HepG2 (cell line): Measurements from ENCODE around the gene CNNM3. TPM values are rescaled to one million over a fixed set of nuclear protein-coding genes. Genes with fewer than 3 reads are reported as not detected.

Experiments used
- CCAR2 ChIP-seq: fragments of 200-400 bp; formaldehyde crosslinking; optimal IDR thresholded peaks from 2 replicates; pipeline ENCODE3; 2018; ENCODE audit warnings: low read depth, mild to moderate bottlenecking, low read length, moderate library complexity
- KAT7 ChIP-seq: IDR thresholded peaks from 2 replicates; pipeline ENCODE4 v1.6.1; 2018; ENCODE audit warnings: borderline replicate concordance, missing compliant biosample characterization
- KLF15 ChIP-seq: sonication (generic); formaldehyde crosslinking; IDR thresholded peaks from 2 replicates; pipeline ENCODE4 v1.8.1; 2023; ENCODE audit warnings: borderline replicate concordance, mild to moderate bottlenecking, inconsistent platforms, missing genetic modification reagents, mixed read lengths
- MED8 ChIP-seq: sonication (generic); formaldehyde crosslinking; IDR thresholded peaks from 2 replicates; pipeline ENCODE4 v1.8.1; 2023; ENCODE audit warnings: mild to moderate bottlenecking, missing genetic modification reagents; ENCODE audit not compliant: insufficient replicate concordance
- RARA ChIP-seq: IDR thresholded peaks from 2 replicates; pipeline ENCODE4 v1.6.1; 2016; ENCODE audit warnings: missing genetic modification reagents, missing compliant biosample characterization
- RXRB ChIP-seq: IDR thresholded peaks from 2 replicates; pipeline ENCODE4 v1.6.1; 2016; ENCODE audit warnings: borderline replicate concordance, missing genetic modification reagents, missing compliant biosample characterization
- ZFP62 ChIP-seq: sonication (generic); formaldehyde crosslinking; IDR thresholded peaks from 2 replicates; pipeline ENCODE4 v1.4.0; 2020; ENCODE audit warnings: missing genetic modification reagents
- ZKSCAN1 ChIP-seq: fragments of 150-350 bp; IDR thresholded peaks from 2 replicates; pipeline ENCODE4 v1.6.1; 2014; ENCODE audit warnings: low read length
- ZNF652 ChIP-seq: IDR thresholded peaks from 2 replicates; pipeline ENCODE4 v1.6.1; 2016; ENCODE audit warnings: low read depth, borderline replicate concordance
- ZNF781 ChIP-seq: sonication (generic); formaldehyde crosslinking; IDR thresholded peaks from 2 replicates; pipeline ENCODE4 v1.5.1; 2020; ENCODE audit warnings: borderline replicate concordance, mild to moderate bottlenecking, missing genetic modification reagents; ENCODE audit errors: not compliant biosample characterization
- ZSCAN20 ChIP-seq: sonication (generic); formaldehyde crosslinking; IDR thresholded peaks from 2 replicates; pipeline ENCODE4 v1.4.0; 2020; ENCODE audit warnings: missing genetic modification reagents, mild to moderate bottlenecking, borderline replicate concordance
- polyA plus RNA-seq, 8 experiments: library from polyadenylated mRNA; depleted of rRNA in 3 of 8; stranded (reverse) in 7 of 8; unstranded in 1 of 8; fragments of >200 nt; fragmentation: Illumina TruSeq in 4 of 8; extraction: Trizol in 4 of 8; gene quantifications; 2 replicates each; pipeline versions ENCODE4 v1.2.1 to v1.2.3, GENCODE V29; 2011 to 2016; ENCODE audit warnings: low read depth in 4 of 8, missing spikeins in 1 of 8, mixed read lengths in 1 of 8; ENCODE audit not compliant: insufficient read depth in 1 of 8
- total RNA-seq, 5 experiments: library from RNA; depleted of rRNA; stranded (reverse); fragments of >200 nt; fragmentation: Illumina TruSeq; extraction: Trizol; gene quantifications; 2 replicates each; pipeline ENCODE4 v1.2.3, GENCODE V29; 2016; ENCODE audit warnings: low read depth in 1 of 5
- TF ChIP-seq, protein P1 (sequence below): sonication (generic); formaldehyde crosslinking; IDR thresholded peaks from 2 replicates; pipeline ENCODE4 v1.5.1; 2020; ENCODE audit warnings: missing genetic modification reagents, mild to moderate bottlenecking, borderline replicate concordance
- TF ChIP-seq, protein P2 (sequence below), 2 experiments: fragments of 450-650 bp in 1 of 2; sonication (generic) in 1 of 2; formaldehyde crosslinking; IDR thresholded peaks; 2 replicates each; pipeline versions ENCODE4 v1.5.0 to v1.8.0; 2020 to 2022; ENCODE audit warnings: mild to moderate bottlenecking in 1 of 2, missing genetic modification reagents in 1 of 2
- TF ChIP-seq, protein P3 (sequence below): sonication (generic); formaldehyde crosslinking; IDR thresholded peaks from 2 replicates; pipeline ENCODE4 v1.5.0; 2020; ENCODE audit warnings: mild to moderate bottlenecking, missing genetic modification reagents, borderline replicate concordance
- TF ChIP-seq, protein P4 (sequence below): IDR thresholded peaks from 2 replicates; pipeline ENCODE4 v1.6.1; 2016; ENCODE audit warnings: control low read depth
- TF ChIP-seq, protein P5 (sequence below): sonication (generic); formaldehyde crosslinking; IDR thresholded peaks from 2 replicates; pipeline ENCODE4 v1.8.0; 2022; ENCODE audit warnings: mild to moderate bottlenecking, missing genetic modification reagents, moderate library complexity
- TF ChIP-seq, protein P6 (sequence below): sonication (generic); formaldehyde crosslinking; IDR thresholded peaks from 2 replicates; pipeline ENCODE4 v1.8.0; 2022; ENCODE audit warnings: low read depth, missing genetic modification reagents

CNNM3 gene
- total and polyA plus RNA-seq, 2 of the 13 experiments (the other 11 are each of a cell fraction or from before 2014, with no cell fraction given), result 21.2 to 27.9 TPM

DNA sequence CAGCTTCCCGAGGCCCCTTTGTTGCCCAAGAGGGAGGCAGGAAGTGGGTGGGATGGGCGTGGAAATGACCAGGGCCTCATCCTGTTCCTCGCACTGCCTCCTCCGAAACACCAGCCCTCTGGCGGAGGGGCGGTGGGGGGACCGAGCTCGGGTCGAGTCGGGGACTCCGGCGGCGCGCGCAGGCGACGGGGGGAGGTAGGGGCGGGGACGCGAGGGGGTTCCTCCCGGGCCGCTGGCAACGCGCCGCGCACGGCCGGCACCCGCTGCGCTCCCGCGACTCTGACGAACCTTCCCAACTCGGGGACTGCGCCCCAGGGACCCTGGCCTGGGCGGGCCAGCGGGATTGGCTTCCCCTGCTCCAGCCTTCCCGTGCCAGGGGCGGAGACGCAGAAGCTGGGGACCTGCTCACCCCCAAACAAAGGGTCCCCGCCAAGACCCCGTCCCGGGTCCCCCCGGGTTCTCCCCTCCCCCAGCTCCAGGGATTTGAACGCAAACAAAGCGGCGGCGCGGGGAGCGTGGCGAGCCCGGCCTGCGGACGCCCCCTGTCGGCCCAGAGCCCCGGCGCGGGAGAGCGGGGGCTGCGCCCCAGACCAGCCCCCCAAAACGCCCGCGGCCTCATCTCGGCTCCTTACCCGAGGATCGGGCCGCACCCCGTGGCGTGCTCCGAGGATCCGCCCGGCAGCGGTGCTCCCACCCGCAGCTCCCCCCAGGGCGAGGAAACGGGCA, 52.6 kb downstream of the CNNM3 start (continued):
- TF ChIP-seq, protein P1, sequence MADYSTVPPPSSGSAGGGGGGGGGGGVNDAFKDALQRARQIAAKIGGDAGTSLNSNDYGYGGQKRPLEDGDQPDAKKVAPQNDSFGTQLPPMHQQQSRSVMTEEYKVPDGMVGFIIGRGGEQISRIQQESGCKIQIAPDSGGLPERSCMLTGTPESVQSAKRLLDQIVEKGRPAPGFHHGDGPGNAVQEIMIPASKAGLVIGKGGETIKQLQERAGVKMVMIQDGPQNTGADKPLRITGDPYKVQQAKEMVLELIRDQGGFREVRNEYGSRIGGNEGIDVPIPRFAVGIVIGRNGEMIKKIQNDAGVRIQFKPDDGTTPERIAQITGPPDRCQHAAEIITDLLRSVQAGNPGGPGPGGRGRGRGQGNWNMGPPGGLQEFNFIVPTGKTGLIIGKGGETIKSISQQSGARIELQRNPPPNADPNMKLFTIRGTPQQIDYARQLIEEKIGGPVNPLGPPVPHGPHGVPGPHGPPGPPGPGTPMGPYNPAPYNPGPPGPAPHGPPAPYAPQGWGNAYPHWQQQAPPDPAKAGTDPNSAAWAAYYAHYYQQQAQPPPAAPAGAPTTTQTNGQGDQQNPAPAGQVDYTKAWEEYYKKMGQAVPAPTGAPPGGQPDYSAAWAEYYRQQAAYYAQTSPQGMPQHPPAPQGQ (CRISPR knock-in tag), result no peak
- TF ChIP-seq, protein P2, sequence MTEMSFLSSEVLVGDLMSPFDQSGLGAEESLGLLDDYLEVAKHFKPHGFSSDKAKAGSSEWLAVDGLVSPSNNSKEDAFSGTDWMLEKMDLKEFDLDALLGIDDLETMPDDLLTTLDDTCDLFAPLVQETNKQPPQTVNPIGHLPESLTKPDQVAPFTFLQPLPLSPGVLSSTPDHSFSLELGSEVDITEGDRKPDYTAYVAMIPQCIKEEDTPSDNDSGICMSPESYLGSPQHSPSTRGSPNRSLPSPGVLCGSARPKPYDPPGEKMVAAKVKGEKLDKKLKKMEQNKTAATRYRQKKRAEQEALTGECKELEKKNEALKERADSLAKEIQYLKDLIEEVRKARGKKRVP (CRISPR knock-in tag; IDR thresholded peaks at IDR 0.05), result no peak
- TF ChIP-seq ZFP62 (CRISPR knock-in tag) (no peak), RXRB (CRISPR knock-in tag) (peak; percentile 36; the same call in 1 of the 2 replicates), ZSCAN20 (peak; percentile 30; the same call in 1 of the 2 replicates), KAT7 (CRISPR knock-in tag) (peak; percentile 75; the same call in 1 of the 2 replicates), ZNF781 (CRISPR knock-in tag) (no peak), KLF15 (CRISPR knock-in tag) (no peak; the same call in 1 of the 2 replicates), RARA (CRISPR knock-in tag) (peak; percentile 69), CCAR2 (peak; percentile 32), ZNF652 (CRISPR knock-in tag) (no peak), ZKSCAN1 (no peak), MED8 (CRISPR knock-in tag) (peak; percentile 73)
- TF ChIP-seq, protein P3, sequence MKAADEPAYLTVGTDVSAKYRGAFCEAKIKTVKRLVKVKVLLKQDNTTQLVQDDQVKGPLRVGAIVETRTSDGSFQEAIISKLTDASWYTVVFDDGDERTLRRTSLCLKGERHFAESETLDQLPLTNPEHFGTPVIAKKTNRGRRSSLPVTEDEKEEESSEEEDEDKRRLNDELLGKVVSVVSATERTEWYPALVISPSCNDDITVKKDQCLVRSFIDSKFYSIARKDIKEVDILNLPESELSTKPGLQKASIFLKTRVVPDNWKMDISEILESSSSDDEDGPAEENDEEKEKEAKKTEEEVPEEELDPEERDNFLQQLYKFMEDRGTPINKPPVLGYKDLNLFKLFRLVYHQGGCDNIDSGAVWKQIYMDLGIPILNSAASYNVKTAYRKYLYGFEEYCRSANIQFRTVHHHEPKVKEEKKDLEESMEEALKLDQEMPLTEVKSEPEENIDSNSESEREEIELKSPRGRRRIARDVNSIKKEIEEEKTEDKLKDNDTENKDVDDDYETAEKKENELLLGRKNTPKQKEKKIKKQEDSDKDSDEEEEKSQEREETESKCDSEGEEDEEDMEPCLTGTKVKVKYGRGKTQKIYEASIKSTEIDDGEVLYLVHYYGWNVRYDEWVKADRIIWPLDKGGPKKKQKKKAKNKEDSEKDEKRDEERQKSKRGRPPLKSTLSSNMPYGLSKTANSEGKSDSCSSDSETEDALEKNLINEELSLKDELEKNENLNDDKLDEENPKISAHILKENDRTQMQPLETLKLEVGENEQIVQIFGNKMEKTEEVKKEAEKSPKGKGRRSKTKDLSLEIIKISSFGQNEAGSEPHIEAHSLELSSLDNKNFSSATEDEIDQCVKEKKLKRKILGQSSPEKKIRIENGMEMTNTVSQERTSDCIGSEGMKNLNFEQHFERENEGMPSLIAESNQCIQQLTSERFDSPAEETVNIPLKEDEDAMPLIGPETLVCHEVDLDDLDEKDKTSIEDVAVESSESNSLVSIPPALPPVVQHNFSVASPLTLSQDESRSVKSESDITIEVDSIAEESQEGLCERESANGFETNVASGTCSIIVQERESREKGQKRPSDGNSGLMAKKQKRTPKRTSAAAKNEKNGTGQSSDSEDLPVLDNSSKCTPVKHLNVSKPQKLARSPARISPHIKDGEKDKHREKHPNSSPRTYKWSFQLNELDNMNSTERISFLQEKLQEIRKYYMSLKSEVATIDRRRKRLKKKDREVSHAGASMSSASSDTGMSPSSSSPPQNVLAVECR (CRISPR knock-in tag), result peak; percentile 87
- TF ChIP-seq, protein P4, sequence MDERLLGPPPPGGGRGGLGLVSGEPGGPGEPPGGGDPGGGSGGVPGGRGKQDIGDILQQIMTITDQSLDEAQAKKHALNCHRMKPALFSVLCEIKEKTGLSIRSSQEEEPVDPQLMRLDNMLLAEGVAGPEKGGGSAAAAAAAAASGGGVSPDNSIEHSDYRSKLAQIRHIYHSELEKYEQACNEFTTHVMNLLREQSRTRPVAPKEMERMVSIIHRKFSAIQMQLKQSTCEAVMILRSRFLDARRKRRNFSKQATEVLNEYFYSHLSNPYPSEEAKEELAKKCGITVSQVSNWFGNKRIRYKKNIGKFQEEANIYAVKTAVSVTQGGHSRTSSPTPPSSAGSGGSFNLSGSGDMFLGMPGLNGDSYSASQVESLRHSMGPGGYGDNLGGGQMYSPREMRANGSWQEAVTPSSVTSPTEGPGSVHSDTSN (CRISPR knock-in tag), result no peak
- TF ChIP-seq, protein P5, sequence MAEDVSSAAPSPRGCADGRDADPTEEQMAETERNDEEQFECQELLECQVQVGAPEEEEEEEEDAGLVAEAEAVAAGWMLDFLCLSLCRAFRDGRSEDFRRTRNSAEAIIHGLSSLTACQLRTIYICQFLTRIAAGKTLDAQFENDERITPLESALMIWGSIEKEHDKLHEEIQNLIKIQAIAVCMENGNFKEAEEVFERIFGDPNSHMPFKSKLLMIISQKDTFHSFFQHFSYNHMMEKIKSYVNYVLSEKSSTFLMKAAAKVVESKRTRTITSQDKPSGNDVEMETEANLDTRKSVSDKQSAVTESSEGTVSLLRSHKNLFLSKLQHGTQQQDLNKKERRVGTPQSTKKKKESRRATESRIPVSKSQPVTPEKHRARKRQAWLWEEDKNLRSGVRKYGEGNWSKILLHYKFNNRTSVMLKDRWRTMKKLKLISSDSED (CRISPR knock-in tag), result no peak
- TF ChIP-seq, protein P6, sequence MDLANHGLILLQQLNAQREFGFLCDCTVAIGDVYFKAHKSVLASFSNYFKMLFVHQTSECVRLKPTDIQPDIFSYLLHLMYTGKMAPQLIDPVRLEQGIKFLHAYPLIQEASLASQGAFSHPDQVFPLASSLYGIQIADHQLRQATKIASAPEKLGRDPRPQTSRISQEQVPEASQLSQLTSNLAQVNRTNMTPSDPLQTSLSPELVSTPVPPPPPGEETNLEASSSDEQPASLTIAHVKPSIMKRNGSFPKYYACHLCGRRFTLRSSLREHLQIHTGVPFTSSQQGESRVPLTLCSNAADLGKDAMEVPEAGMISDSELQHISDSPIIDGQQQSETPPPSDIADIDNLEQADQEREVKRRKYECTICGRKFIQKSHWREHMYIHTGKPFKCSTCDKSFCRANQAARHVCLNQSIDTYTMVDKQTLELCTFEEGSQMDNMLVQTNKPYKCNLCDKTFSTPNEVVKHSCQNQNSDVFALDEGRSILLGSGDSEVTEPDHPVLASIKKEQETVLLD (CRISPR knock-in tag), result 0 out of 2 replicates have a peak, but pooled peaks have one; percentile 18
